DND-41 (cell line): Measurements from ENCODE around the gene P2RY8.
A peak's percentile ranks its signal among the peaks of the same experiment; 100 is the strongest.

Experiments
- ATAC-seq: fragments of 200-7000 bp; cut with Tn5 transposase; 3 replicates; pipeline ENCODE4 v1.9.1; 2021; ENCODE audit warnings: low read depth; ENCODE audit not compliant: insufficient read depth
- DNase-seq: peaks from one replicate; pipeline ENCODE4 v3.0.0-alpha.2; 2020
- H2AFZ ChIP-seq: 2 replicates; pipeline ENCODE4 v1.6.0; 2012; ENCODE audit warnings: low read depth, low read length
- H3K27ac ChIP-seq: 2 replicates; pipeline ENCODE4 v1.5.1; 2012; ENCODE audit warnings: low read length, inconsistent platforms
- H3K27me3 ChIP-seq: fragments of 200-600 bp; sonication (generic); 2 replicates; pipeline ENCODE4 v1.6.0; 2012; ENCODE audit warnings: low read length, mild to moderate bottlenecking, inconsistent platforms; ENCODE audit not compliant: insufficient read depth, poor library complexity
- H3K36me3 ChIP-seq: 2 replicates; pipeline ENCODE4 v1.5.1; 2012; ENCODE audit warnings: low read length, inconsistent platforms; ENCODE audit not compliant: insufficient read depth
- H3K4me1 ChIP-seq: 2 replicates; pipeline ENCODE4 v1.5.1; 2012; ENCODE audit warnings: mild to moderate bottlenecking, low read length; ENCODE audit not compliant: insufficient read depth
- H3K4me2 ChIP-seq: 2 replicates; pipeline ENCODE4 v1.6.0; 2012; ENCODE audit warnings: mild to moderate bottlenecking, moderate library complexity, low read length, inconsistent platforms; ENCODE audit not compliant: insufficient read depth
- H3K4me3 ChIP-seq, 2 experiments: fragments of 200-600 bp in 1 of 2; shearing (Covaris generic) in 1 of 2; 2 replicates each; pipeline ENCODE4 v1.5.1; 2012 to 2016; ENCODE audit warnings: inconsistent platforms in 2 of 2, low read length in 2 of 2, mild to moderate bottlenecking in 2 of 2, low read depth in 1 of 2, moderate library complexity in 1 of 2
- H3K79me2 ChIP-seq: 2 replicates; pipeline ENCODE4 v1.6.0; 2012; ENCODE audit warnings: low read length, inconsistent platforms; ENCODE audit not compliant: insufficient read depth
- H3K9ac ChIP-seq: 2 replicates; pipeline ENCODE4 v1.6.0; 2012; ENCODE audit warnings: low read depth, mild to moderate bottlenecking, inconsistent platforms, low read length, moderate library complexity
- H3K9me3 ChIP-seq: 2 replicates; pipeline ENCODE4 v1.5.1; 2012; ENCODE audit warnings: low read length, moderate library complexity, mild to moderate bottlenecking, inconsistent platforms; ENCODE audit not compliant: insufficient read depth, severe bottlenecking
- H4K20me1 ChIP-seq: 2 replicates; pipeline ENCODE4 v1.6.0; 2012; ENCODE audit warnings: low read length; ENCODE audit not compliant: insufficient read depth
- EZH2 ChIP-seq: IDR thresholded peaks from 3 replicates; pipeline ENCODE4 v1.6.1; 2012; ENCODE audit warnings: borderline replicate concordance, low read depth, mild to moderate bottlenecking, moderate library complexity, low read length, inconsistent platforms; ENCODE audit not compliant: severe bottlenecking
- TF ChIP-seq, protein P1 (sequence below): IDR thresholded peaks from 2 replicates; pipeline ENCODE4 v1.5.1; 2012; ENCODE audit warnings: borderline replicate concordance, low read length, moderate library complexity, mild to moderate bottlenecking; ENCODE audit not compliant: poor library complexity, severe bottlenecking; ENCODE audit errors: extremely low read depth

The P2RY8 gene

DNA sequence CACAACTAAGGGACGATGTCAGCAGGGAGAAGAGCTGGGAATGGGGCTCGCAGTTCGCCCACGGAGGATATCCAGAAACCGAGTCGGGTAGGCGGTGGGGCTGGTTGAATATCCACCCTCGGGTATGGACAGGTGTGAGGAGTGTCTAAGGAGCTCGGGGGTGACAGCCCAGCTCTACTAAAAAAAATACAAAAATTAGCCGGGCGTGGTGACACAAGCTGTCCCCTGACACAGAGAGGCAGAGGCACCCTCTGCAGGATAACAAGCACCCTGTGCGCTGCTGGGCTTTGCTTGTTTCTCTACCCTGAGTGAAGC is 72.1 kb downstream of the P2RY8 start:
- H3K9ac ChIP-seq, result no peak overlapping the region
- H3K36me3 ChIP-seq, result peaks cover 67% of the 10 kb centered on the region
- H3K4me3 ChIP-seq, result no peak overlapping the region
- H3K27ac ChIP-seq, result no peak overlapping the region
- no peak overlapping the region for H2AFZ ChIP-seq
- TF ChIP-seq EZH2, result no peak
- TF ChIP-seq, protein P1, sequence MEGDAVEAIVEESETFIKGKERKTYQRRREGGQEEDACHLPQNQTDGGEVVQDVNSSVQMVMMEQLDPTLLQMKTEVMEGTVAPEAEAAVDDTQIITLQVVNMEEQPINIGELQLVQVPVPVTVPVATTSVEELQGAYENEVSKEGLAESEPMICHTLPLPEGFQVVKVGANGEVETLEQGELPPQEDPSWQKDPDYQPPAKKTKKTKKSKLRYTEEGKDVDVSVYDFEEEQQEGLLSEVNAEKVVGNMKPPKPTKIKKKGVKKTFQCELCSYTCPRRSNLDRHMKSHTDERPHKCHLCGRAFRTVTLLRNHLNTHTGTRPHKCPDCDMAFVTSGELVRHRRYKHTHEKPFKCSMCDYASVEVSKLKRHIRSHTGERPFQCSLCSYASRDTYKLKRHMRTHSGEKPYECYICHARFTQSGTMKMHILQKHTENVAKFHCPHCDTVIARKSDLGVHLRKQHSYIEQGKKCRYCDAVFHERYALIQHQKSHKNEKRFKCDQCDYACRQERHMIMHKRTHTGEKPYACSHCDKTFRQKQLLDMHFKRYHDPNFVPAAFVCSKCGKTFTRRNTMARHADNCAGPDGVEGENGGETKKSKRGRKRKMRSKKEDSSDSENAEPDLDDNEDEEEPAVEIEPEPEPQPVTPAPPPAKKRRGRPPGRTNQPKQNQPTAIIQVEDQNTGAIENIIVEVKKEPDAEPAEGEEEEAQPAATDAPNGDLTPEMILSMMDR, result no peak
- H3K4me2 ChIP-seq, result no peak overlapping the region
- H3K4me1 ChIP-seq, result peaks cover 19% of the 10 kb centered on the region
- H4K20me1 ChIP-seq, result peaks cover 50% of the 10 kb centered on the region
- H3K27me3 ChIP-seq, result no peaks in the 10 kb centered on the region
- no peaks in the 10 kb centered on the region for H3K9me3 ChIP-seq
- peak; percentile 3 for DNase-seq
- peaks cover 55% of the 10 kb centered on the region for H3K79me2 ChIP-seq
- ATAC-seq, result no peak

DNA sequence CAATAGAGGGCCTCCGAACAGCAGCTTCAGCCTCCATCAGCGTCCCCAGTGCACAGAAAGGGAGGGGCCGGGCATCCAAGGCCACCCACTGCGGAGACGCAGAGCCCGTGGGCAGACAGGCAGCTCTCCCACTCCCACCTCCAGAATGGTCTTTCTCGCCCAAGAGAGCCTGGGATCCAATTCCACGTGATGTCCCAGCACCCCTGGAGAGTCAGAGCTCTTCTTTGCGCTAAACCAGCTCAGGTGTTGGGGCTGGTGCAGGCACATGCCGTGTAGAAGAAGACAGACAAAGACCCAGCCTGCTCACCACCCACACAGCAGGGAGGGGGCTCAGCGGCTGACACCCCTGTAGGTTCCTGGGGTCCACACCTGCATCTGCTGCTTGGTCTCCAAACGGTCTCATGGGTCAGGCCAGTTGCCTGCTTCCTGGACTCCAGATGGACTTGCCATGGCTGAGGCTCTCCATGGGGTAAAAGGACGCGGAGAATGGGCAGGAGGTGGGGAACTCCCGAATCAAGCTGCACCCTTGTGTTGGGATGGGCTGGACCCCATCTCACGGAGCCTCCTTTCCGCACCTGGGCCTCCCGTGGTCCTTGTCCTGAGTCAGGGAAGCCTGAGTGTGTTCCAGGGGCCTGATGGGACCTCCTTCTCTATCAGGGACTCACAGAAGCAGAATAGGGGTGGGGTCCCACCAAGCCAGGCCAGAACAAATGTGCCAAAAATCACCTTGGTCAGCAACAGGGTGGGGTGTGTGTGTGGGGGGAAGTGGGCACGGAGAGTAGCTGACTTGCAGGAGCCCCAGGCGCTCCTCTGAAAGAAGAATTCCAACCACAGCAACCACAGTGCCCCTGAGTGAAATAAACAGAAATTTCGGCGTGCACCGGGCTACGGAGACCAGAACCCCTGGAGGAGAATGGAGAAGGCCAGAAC is 72.7 kb downstream of the P2RY8 start:
- H3K36me3 ChIP-seq, result peaks cover 61% of the 10 kb centered on the region
- H3K79me2 ChIP-seq, result peaks cover 49% of the 10 kb centered on the region
- H3K9me3 ChIP-seq, result no peaks in the 10 kb centered on the region
- no peak overlapping the region for H3K9ac ChIP-seq
- no peak overlapping the region; the same call in 1 of the 2 replicates for H3K27ac ChIP-seq
- H3K4me1 ChIP-seq, result peaks cover 13% of the 10 kb centered on the region
- H3K27me3 ChIP-seq, result no peaks in the 10 kb centered on the region
- no peak overlapping the region for H3K4me3 ChIP-seq
- no peak overlapping the region for H3K4me2 ChIP-seq
- H4K20me1 ChIP-seq, result peaks cover 50% of the 10 kb centered on the region
- H2AFZ ChIP-seq, result no peak overlapping the region
- no peak for TF ChIP-seq EZH2
- TF ChIP-seq, protein P1, result no peak
- ATAC-seq, result no peak
- DNase-seq, result peak; percentile 5

DNA sequence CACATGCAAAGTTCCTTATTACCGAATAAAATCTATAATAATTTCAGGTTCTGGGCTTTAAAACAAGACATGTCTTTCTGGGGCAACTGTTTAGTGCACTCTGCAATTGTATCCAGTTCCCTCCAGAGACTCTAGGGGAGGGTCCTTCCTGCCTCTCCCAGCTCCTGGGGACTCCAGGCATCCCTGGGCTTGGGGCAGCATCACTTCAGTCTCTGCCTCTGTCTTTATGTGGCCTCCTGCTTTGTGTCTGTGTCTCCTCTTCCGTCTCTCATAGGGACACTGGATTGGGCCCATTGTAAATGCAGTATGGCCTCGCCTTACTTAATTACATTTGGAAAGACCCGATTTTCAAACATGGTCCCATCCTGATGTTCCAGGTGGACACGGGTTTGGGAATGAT is 73.4 kb downstream of the P2RY8 start:
- no peak overlapping the region for H3K4me2 ChIP-seq
- no peak for DNase-seq
- no peaks in the 10 kb centered on the region for H3K9me3 ChIP-seq
- H3K4me3 ChIP-seq, result no peak overlapping the region
- H3K9ac ChIP-seq, result no peak overlapping the region
- no peaks in the 10 kb centered on the region for H3K27me3 ChIP-seq
- peaks cover 50% of the 10 kb centered on the region for H4K20me1 ChIP-seq
- H3K36me3 ChIP-seq, result peaks cover 57% of the 10 kb centered on the region
- no peak for TF ChIP-seq EZH2
- no peak overlapping the region for H3K27ac ChIP-seq
- no peak overlapping the region for H2AFZ ChIP-seq
- H3K4me1 ChIP-seq, result peaks cover 8% of the 10 kb centered on the region
- H3K79me2 ChIP-seq, result peaks cover 45% of the 10 kb centered on the region
- no peak for ATAC-seq

DNA sequence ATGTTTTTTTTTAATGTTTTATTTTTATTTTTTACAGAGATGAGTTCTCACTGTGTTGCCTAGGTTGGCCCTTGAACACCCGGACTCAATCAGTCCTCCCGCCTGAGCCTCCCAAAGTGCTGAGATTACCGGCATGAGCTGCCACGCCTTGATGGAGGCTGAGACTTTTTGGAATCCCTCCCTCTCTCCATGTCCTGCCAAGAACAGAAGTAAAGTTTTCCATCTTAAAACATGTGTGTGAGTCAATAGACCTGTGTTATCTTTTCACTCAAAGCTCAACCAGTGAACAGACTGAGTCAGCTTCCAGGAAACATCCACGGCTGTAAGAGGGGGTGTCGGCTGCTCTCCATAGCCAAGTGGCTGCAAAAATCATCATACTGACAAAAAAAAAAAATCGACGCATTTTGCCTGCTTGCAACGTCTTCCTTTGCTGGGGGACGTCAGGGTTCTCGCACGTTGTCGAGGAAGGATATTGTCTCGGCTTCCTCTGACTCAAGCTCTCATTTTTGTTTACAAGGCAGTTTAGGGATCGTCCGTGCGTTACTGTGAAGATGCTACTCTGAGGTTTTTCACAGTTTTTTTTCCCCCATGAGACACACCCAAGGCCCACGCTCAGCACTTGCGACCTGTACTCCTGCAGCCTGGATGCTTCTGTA is 74.3 kb downstream of the P2RY8 start:
- Histone ChIP-seq H3K9me3 (no peaks in the 10 kb centered on the region), H3K79me2 (peaks cover 37% of the 10 kb centered on the region), H3K9ac (no peak overlapping the region), H3K4me1 (no peaks in the 10 kb centered on the region), H3K4me2 (no peak overlapping the region), H3K36me3 (peaks cover 51% of the 10 kb centered on the region), H4K20me1 (peaks cover 43% of the 10 kb centered on the region), H3K27me3 (no peaks in the 10 kb centered on the region), H3K4me3 (no peak overlapping the region), H2AFZ (no peak overlapping the region), H3K27ac (no peak overlapping the region)
- DNase-seq (peak; percentile 2), ATAC-seq (no peak)
- TF ChIP-seq, protein P1, result no peak
- no peak for TF ChIP-seq EZH2
